HG02798 (cell line): ENCODE measurements around the gene DVL1.

Experiments used
- ATAC-seq: cut with Tn5 transposase; IDR thresholded peaks from one replicate; pipeline ENCODE4 v1.9.1; 2021; ENCODE audit warnings: mild to moderate bottlenecking; ENCODE audit not compliant: unreplicated experiment, poor library complexity

DVL1 gene

GRCh38 chr1:1357871-1358432 is 8.7 kb upstream of the DVL1 start:
- no peak for ATAC-seq

GRCh38 chr1:1356796-1357401 is 7.7 kb upstream of the DVL1 start:
- no peak for ATAC-seq

- ATAC-seq, result no peak
Observed at GRCh38 chr1:1356166-1356795, 7.1 kb upstream of the DVL1 start.

- ATAC-seq, result no peak
Observed at GRCh38 chr1:1355416-1355815, 6.2 kb upstream of the DVL1 start.

- ATAC-seq, result no peak
Observed at GRCh38 chr1:1354271-1355247, 5.3 kb upstream of the DVL1 start.

GRCh38 chr1:1353389-1354151 is 4.4 kb upstream of the DVL1 start:
- no peak for ATAC-seq

- no peak for ATAC-seq
Observed at GRCh38 chr1:1352786-1353388, 3.7 kb upstream of the DVL1 start.

- ATAC-seq, result no peak
Observed at GRCh38 chr1:1351511-1352427, 2.6 kb upstream of the DVL1 start.

GRCh38 chr1:1348420-1349255 is 580 bp downstream of the DVL1 start:
- ATAC-seq, result no peak

- no peak for ATAC-seq
Observed at GRCh38 chr1:1347663-1348419, 1.4 kb downstream of the DVL1 start.

- no peak for ATAC-seq
Observed at GRCh38 chr1:1347026-1347595, 2.1 kb downstream of the DVL1 start.

- ATAC-seq, result no peak
Observed at GRCh38 chr1:1346501-1346890, 2.7 kb downstream of the DVL1 start.

- no peak for ATAC-seq
Observed at GRCh38 chr1:1345860-1346500, 3.2 kb downstream of the DVL1 start.

- ATAC-seq, result no peak
Observed at GRCh38 chr1:1345384-1345783, 3.8 kb downstream of the DVL1 start.

- no peak for ATAC-seq
Observed at GRCh38 chr1:1344655-1345361, 4.4 kb downstream of the DVL1 start.
